Heart right ventricle (tissue), 16 donors: ENCODE data around the gene MRPL11. TPM values are rescaled to one million over a fixed set of nuclear protein-coding genes. Genes with fewer than 3 reads are reported as not detected.
A peak's percentile ranks its signal among the peaks of the same experiment; 100 is the strongest.

ENCODE experiments used
- ATAC-seq, 8 donors: fragments of 200-7000 bp; cut with Tn5 transposase; one replicate each; pipeline ENCODE4 v1.9.1; 2020; ENCODE audit warnings: mild to moderate bottlenecking in 8 of 8, moderate library complexity in 8 of 8, moderate number of reproducible peaks in 1 of 8
- DNase-seq, 2 donors: peaks; one replicate each; pipeline ENCODE4 v3.0.0-alpha.2; 2020
- H3K27ac ChIP-seq, 10 donors: fragments of 200-600 bp; sonication (generic) in 2 of 10; one replicate each; pipeline versions ENCODE4 v1.5.0 to v1.8.0; 2020 to 2022; ENCODE audit warnings: mild to moderate bottlenecking in 3 of 10
- H3K27me3 ChIP-seq, 7 donors: fragments of 200-600 bp; one replicate each; pipeline ENCODE4 v1.8.0; 2021 to 2022; ENCODE audit warnings: mild to moderate bottlenecking in 2 of 7
- H3K36me3 ChIP-seq, 9 donors: fragments of 200-600 bp; sonication (generic) in 1 of 9; one replicate each; pipeline versions ENCODE4 v1.5.0 to v1.8.0; 2020 to 2022; ENCODE audit warnings: mild to moderate bottlenecking in 2 of 9
- H3K4me1 ChIP-seq, 9 donors: fragments of 200-600 bp; sonication (generic) in 1 of 9; one replicate each; pipeline versions ENCODE4 v1.5.0 to v1.8.0; 2020 to 2022; ENCODE audit warnings: mild to moderate bottlenecking in 4 of 9
- H3K4me3 ChIP-seq, 10 donors: fragments of 200-600 bp; sonication (generic) in 2 of 10; one replicate each; pipeline versions ENCODE4 v1.5.0 to v1.8.0; 2020 to 2022; ENCODE audit warnings: mild to moderate bottlenecking in 7 of 10, moderate library complexity in 2 of 10
- H3K9me3 ChIP-seq, 11 donors: fragments of 200-600 bp in 10 of 11; sonication (generic) in 2 of 11; one replicate each; pipeline versions ENCODE4 v1.5.0 to v1.8.0; 2013 to 2022; ENCODE audit warnings: mild to moderate bottlenecking in 2 of 11, control low read depth in 1 of 11, moderate library complexity in 1 of 11
- CTCF ChIP-seq, 9 donors: fragments of 200-600 bp; sonication (generic) in 2 of 9; IDR thresholded peaks; one replicate each; pipeline versions ENCODE4 v1.5.0 to v1.8.0; 2021 to 2022; ENCODE audit warnings: antibody characterized with exemption in 9 of 9, mild to moderate bottlenecking in 5 of 9, moderate library complexity in 1 of 9
- WGBS, 2 donors: extraction: QIAGEN DNeasy Blood & Tissue Kit; methylation state at CpG; one replicate each; pipeline ENCODE4 v1.1.7; 2013; ENCODE audit warnings: inconsistent platforms in 1 of 2; 5-methylcytosine and 5-hydroxymethylcytosine counted together
- intact Hi-C, 10 donors: fragments of 100-400 bp; cut with DNase I; formaldehyde crosslinking; loops; one replicate each; pipeline versions ENCODE4 v1.11.1 to v1.14.2; 2022
- polyA plus RNA-seq, 2 donors: library from polyadenylated mRNA; stranded (reverse); fragments of 200-250 nt; gene quantifications; one replicate each; pipeline ENCODE4 v1.2.3, GENCODE V29; 2013
- total RNA-seq, 10 donors: library from RNA; stranded (reverse); fragmentation: NEBNext Ultra II Directional in 3 of 10; extraction: Animal tissue kit (Norgen Biotek cat#: 25700) in 3 of 10; gene quantifications; one replicate each; pipeline versions ENCODE4 v1.2.1 to v1.2.4, GENCODE V29; 2021 to 2023
- donor health status: Arrhythmogenic right ventricular cardiomyopathy.
- donor health status: ischemic (EF 13 %, LVEDD 7.1; RV severe dilation, severe dysfunction).
- donor health status: healthy with polysubstance abuse.
- donor health status: DM: no; HTN: yes; CAD: no.
- donor health status: DM: no; HTN: no; CAD: no.
- donor health status: ischemic (EF 25% LVEDD 6.9; RV normal size, moderate dysfunction).
- donor health status: ischemic (EF 25% LVEDD 5.7; RV mildly dilated, moderate dysfunction).
- donor health status: healthy.
- donor health status: DM: yes; HTN: yes; CAD: no.
- donor health status: Ischemic cardiomyopathy.
- donor health status: ischemic (EF 35%, LVEDD 5.7; RV mildly dilated, moderate dysfunction).
- donor health status: nonischemic (EF 11% LVEDD 7.7; RV severe dilation, severe dysfunction).
- donor health status: DM: yes; HTN: yes; CAD: no.
- donor health status: PGD.
- donor health status: ischemic (EF 29% LVEDD 5.4; RV normal size, mild dysfunction).
- donor health status: nonischemic (EF 23%, LVEDD 6.1; RV moderate dilation, normal function).

The MRPL11 gene
- total and polyA plus RNA-seq, 12 donors: 33.3 to 57.2 (median 48.2) TPM

GRCh38 chr11:66470015-66470414, 31.4 kb upstream of the MRPL11 start:
- peaks cover 0 to 50% (median 11%) of the 10 kb centered on the region in 9 donors for H3K36me3 ChIP-seq
- no peak for TF ChIP-seq CTCF (IDR thresholded peaks at IDR 0.05)
- peaks cover 0 to 28% (median 18%) of the 10 kb centered on the region in 9 donors for H3K4me1 ChIP-seq
- intact Hi-C loops: no loop called here
- no peak overlapping the region for H3K27ac ChIP-seq
- no peak for DNase-seq
- no peaks in the 10 kb centered on the region for H3K9me3 ChIP-seq
- no peak overlapping the region for H3K4me3 ChIP-seq
- no peak for ATAC-seq
- no peaks in the 10 kb centered on the region for H3K27me3 ChIP-seq
- whole genome bisulfite sequencing, 2 donors: 86 to 87% methylated on average over 3 of the region's 3 CpGs

- ATAC-seq: no peak
- Histone ChIP-seq H3K4me3 (no peak overlapping the region), H3K4me1 (peaks cover 0 to 30% (median 18%) of the 10 kb centered on the region in 9 donors), H3K27me3 (no peaks in the 10 kb centered on the region), H3K36me3 (peaks cover 0 to 45% (median 11%) of the 10 kb centered on the region in 9 donors), H3K9me3 (no peaks in the 10 kb centered on the region), H3K27ac (no peak overlapping the region)
- DNase-seq: no peak
- intact Hi-C loops: no loop called here
- TF ChIP-seq CTCF (IDR thresholded peaks at IDR 0.05): no peak
- WGBS, 2 donors: 88 to 93% methylated on average over 1 of the region's 1 CpG
Observed at GRCh38 chr11:66469441-66469840, 30.8 kb upstream of the MRPL11 start.

- no peak for DNase-seq
- Histone ChIP-seq H3K36me3 (peaks cover 0 to 37% (median 11%) of the 10 kb centered on the region in 9 donors), H3K27ac (no peak overlapping the region), H3K27me3 (no peaks in the 10 kb centered on the region), H3K4me1 (peaks cover 0 to 30% (median 18%) of the 10 kb centered on the region in 9 donors), H3K9me3 (no peaks in the 10 kb centered on the region), H3K4me3 (no peak overlapping the region)
- intact Hi-C loops: no loop called here
- WGBS, 2 donors: 86 to 89% methylated on average over 6 of the region's 6 CpGs
- ATAC-seq: no peak
- TF ChIP-seq CTCF (IDR thresholded peaks at IDR 0.05): no peak
Observed at GRCh38 chr11:66468691-66469090, 30.0 kb upstream of the MRPL11 start.

- DNase-seq (no peak), ATAC-seq (peak in 1 of 8 donors; percentile 29)
- Histone ChIP-seq H3K27me3 (no peaks in the 10 kb centered on the region), H3K4me3 (peak overlapping the region in 9 of 10 donors; percentile 57 to 97 (median 71)), H3K36me3 (peaks cover 0 to 28% (median 1%) of the 10 kb centered on the region in 9 donors), H3K4me1 (peaks cover 0 to 30% (median 18%) of the 10 kb centered on the region in 9 donors), H3K27ac (peak overlapping the region in 2 of 10 donors; percentile 30 to 48), H3K9me3 (peaks cover 0 to 7% (median 0%) of the 10 kb centered on the region in 11 donors)
- intact Hi-C loops: no loop called here
- 62% methylated on average over 6 of the region's 6 CpGs for WGBS, 2 donors
- TF ChIP-seq CTCF (IDR thresholded peaks at IDR 0.05): no peak
Observed at GRCh38 chr11:66467756-66468155, 29.1 kb upstream of the MRPL11 start.
